ENCODE measurements around the gene HMGN2. TPM values are rescaled to one million over a fixed set of nuclear protein-coding genes. Genes with fewer than 3 reads are reported as not detected.

HMGN2 gene
- total and polyA plus RNA-seq, 10 of the 15 experiments (the other 5 are each of a cell fraction or from before 2014, with no cell fraction given) = 249 to 2,682 (median 694) TPM

GRCh38 chr1:26471498-26472319 lies 531 bp upstream of the HMGN2 start (continued):
- TF ChIP-seq NFYA (IDR thresholded peaks at IDR 0.05; ENCODE audit: borderline replicate concordance, low read depth, low read length) = no peak
- TF ChIP-seq KAT2A (conservative IDR thresholded peaks at IDR 0.05; ENCODE audit: control insufficient read depth, low read depth, low read length) = no peak
- no peak for TF ChIP-seq CUX1 (IDR thresholded peaks at IDR 0.05; ENCODE audit: insufficient replicate concordance, low read depth, low read length)
- TF ChIP-seq IRF4 (IDR thresholded peaks at IDR 0.05; ENCODE audit: low read depth, low read length) = no peak
- TF ChIP-seq DPF2 (IDR thresholded peaks at IDR 0.05) = 0 out of 2 replicates have a peak, but pooled peaks have one; percentile 8
- TF ChIP-seq EED (IDR thresholded peaks at IDR 0.05; ENCODE audit: low read depth) = peak; percentile 36; the same call in 1 of the 2 replicates
- TF ChIP-seq MEF2B (IDR thresholded peaks at IDR 0.05; ENCODE audit: partially characterized antibody, poor library complexity, severe bottlenecking) = no peak
- TF ChIP-seq FOXK2 (IDR thresholded peaks at IDR 0.05) = no peak
- TF ChIP-seq BACH1 (IDR thresholded peaks at IDR 0.05; ENCODE audit: borderline replicate concordance) = no peak
- TF ChIP-seq ZBED1 (IDR thresholded peaks at IDR 0.05; ENCODE audit: borderline replicate concordance) = no peak
- TF ChIP-seq ATF7 (IDR thresholded peaks at IDR 0.05; ENCODE audit: low read depth) = no peak
- no peak for TF ChIP-seq SP1 (IDR thresholded peaks at IDR 0.05; ENCODE audit: low read depth, low read length)
- no peak for TF ChIP-seq CHD2 (IDR thresholded peaks at IDR 0.05; ENCODE audit: borderline replicate concordance, low read depth, low read length)
- no peak for TF ChIP-seq ZNF622 (IDR thresholded peaks at IDR 0.05)
- no peak for TF ChIP-seq STAT3 (IDR thresholded peaks at IDR 0.05; ENCODE audit: low read depth, low read length)
- TF ChIP-seq MXI1 (IDR thresholded peaks at IDR 0.05; ENCODE audit: low read depth, low read length) = peak; percentile 81; the same call in 1 of the 2 replicates
- peak; percentile 86 for TF ChIP-seq NKRF (conservative IDR thresholded peaks at IDR 0.05)
- TF ChIP-seq NFIC (IDR thresholded peaks at IDR 0.05; ENCODE audit: low read depth, low read length) = no peak
- TF ChIP-seq SMAD5 (IDR thresholded peaks at IDR 0.05; ENCODE audit: low read depth) = no peak
- no peak for TF ChIP-seq RELB (IDR thresholded peaks at IDR 0.05; ENCODE audit: low read depth)
- no peak for TF ChIP-seq TARDBP (IDR thresholded peaks at IDR 0.05; ENCODE audit: borderline replicate concordance)
- TF ChIP-seq BCL11A (IDR thresholded peaks at IDR 0.05; ENCODE audit: low read depth, low read length) = no peak
